ENCODE data around the gene MAGI3. TPM values are rescaled to one million over a fixed set of nuclear protein-coding genes. Genes with fewer than 3 reads are reported as not detected.
"Not testable (repeated sequence)": the region's sequence is repeated elsewhere in the genome, so short reads cannot be mapped to it uniquely, and the experiment has no call there.

Gene MAGI3
- total and polyA plus RNA-seq, 8 donors: 4.6 to 24.2 (median 15.6) TPM

DNA sequence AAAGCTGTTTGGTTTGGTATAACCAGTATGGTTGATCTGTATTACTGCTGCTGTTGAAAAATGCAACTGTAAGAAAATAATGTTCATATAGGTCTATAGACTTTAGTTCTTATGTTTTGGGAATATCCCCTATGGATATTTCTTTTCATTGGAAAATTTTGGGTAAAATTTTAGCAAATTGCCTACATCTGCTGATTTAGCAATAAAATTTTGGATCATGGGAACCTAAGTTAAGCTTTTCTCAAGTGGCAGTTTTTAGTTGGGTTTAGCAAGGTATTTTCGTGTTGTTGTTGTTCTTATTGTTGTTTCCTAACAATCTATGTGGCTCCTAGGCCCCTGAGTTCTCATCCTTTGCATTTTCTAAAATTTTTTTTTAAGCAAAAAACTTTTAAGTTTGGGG is 201.9 kb downstream of the MAGI3 start:
- H3K36me3 ChIP-seq: peaks cover 0 to 20% (median 0%) of the 10 kb centered on the region in 3 donors
- H3K27ac ChIP-seq: no peak overlapping the region
- FAIRE-seq (no peak), DNase-seq (no peak), ATAC-seq (no peak)
- no peaks in the 10 kb centered on the region for H3K27me3 ChIP-seq
- WGBS, 2 donors: 97 to 99% methylated on average over 1 of the region's 1 CpG
- no peaks in the 10 kb centered on the region for H3K9me3 ChIP-seq
- intact Hi-C loops (cut with DNase I): no loop called here
- TF ChIP-seq, protein P1, sequence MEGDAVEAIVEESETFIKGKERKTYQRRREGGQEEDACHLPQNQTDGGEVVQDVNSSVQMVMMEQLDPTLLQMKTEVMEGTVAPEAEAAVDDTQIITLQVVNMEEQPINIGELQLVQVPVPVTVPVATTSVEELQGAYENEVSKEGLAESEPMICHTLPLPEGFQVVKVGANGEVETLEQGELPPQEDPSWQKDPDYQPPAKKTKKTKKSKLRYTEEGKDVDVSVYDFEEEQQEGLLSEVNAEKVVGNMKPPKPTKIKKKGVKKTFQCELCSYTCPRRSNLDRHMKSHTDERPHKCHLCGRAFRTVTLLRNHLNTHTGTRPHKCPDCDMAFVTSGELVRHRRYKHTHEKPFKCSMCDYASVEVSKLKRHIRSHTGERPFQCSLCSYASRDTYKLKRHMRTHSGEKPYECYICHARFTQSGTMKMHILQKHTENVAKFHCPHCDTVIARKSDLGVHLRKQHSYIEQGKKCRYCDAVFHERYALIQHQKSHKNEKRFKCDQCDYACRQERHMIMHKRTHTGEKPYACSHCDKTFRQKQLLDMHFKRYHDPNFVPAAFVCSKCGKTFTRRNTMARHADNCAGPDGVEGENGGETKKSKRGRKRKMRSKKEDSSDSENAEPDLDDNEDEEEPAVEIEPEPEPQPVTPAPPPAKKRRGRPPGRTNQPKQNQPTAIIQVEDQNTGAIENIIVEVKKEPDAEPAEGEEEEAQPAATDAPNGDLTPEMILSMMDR (IDR thresholded peaks at IDR 0.05): no peak
- no peaks in the 10 kb centered on the region for H3K4me1 ChIP-seq
- no peak overlapping the region for H3K4me3 ChIP-seq

DNA sequence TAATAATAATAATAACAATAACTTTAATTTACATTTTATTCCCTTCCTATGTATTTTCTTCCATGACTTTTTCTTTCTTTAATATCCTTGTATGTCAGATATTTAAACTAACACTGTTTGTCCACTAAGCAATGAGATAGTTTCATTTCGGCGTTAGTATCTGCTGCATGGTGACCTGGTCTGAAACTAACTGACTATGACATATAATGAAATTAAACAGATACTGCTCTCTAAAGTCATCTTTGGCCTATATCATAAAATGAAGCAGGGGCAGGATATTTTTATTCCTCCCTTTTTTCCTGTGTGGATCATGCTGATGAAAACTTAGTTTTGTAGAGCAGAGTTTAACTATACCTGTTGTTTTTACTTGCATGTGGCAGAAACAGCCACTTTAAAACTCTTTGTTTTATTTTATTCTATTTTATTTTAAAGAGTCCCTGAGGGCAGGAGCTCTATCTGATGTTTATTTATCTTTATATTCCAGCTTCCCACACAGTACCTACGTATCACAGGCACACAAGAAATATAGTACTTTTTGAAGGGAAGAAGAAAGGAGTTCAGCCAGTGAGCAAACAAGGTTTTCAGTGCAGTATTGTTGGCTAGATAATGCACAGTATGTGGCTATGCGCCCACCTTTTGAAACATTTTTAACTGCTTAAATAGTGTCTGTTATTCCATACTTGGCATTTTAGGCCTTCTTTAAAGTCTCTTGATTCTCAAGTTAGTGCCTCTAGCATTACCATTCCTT is 203.4 kb downstream of the MAGI3 start:
- H3K27me3 ChIP-seq: no peaks in the 10 kb centered on the region
- FAIRE-seq (no peak), ATAC-seq (no peak), DNase-seq (no peak)
- no peak overlapping the region for H3K27ac ChIP-seq
- intact Hi-C loops (cut with DNase I): no loop called here
- TF ChIP-seq, protein P1 (IDR thresholded peaks at IDR 0.05): no peak
- WGBS, 2 donors: 85 to 88% methylated on average over 4 of the region's 4 CpGs
- peaks cover 0 to 27% (median 0%) of the 10 kb centered on the region in 3 donors for H3K36me3 ChIP-seq
- H3K9me3 ChIP-seq: no peaks in the 10 kb centered on the region
- no peaks in the 10 kb centered on the region for H3K4me1 ChIP-seq
- no peak overlapping the region for H3K4me3 ChIP-seq

DNA sequence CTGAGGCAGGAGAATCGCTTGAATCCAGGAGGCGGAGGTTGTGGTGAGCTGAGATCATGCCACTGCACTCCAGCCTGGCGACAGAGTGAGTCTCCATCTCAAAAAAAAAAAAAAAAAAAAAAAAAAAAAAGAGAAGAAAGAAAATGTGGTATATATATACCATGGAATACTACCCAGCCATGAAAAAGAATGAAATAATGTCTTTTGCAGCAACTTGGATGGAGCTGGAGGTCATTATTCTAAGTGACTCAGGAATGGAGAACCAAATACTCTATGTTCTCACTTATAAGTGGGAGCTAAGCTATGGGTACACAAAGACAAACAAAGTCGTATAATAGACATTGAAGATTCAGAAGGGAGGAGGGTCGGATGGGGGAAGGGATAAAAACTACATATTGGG is 214.2 kb downstream of the MAGI3 start:
- H3K9me3 ChIP-seq; ATAC-seq; H3K4me3 ChIP-seq; H3K4me1 ChIP-seq; H3K27ac ChIP-seq; DNase-seq; FAIRE-seq; H3K36me3 ChIP-seq; intact Hi-C loops (cut with DNase I); H3K27me3 ChIP-seq: not testable (repeated sequence)
- 96 to 97% methylated on average over 5 of the region's 5 CpGs for WGBS, 2 donors

DNA sequence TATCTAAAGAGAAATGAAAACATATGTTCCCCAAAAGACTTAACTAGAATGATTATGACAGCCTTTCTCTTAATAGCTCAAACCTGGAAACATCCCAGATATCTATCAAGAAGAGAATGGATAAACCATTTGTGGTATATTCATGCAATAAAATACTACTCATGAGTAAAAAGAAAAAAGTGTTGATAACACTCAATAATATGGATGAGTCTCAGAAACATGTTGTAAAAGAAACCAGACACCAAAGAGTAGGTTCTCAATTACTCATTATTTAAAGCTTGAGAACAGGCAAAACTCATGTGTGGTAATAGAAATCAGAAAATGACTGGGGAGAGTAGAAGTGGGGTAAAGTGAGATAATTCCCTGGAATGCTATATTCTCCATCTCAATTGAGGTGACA is 214.8 kb downstream of the MAGI3 start:
- H3K4me1 ChIP-seq: no peaks in the 10 kb centered on the region
- TF ChIP-seq, protein P1 (IDR thresholded peaks at IDR 0.05): no peak
- DNase-seq (no peak), FAIRE-seq (no peak), ATAC-seq (no peak)
- H3K27ac ChIP-seq: no peak overlapping the region
- H3K9me3 ChIP-seq: no peaks in the 10 kb centered on the region
- H3K4me3 ChIP-seq: no peak overlapping the region
- no peaks in the 10 kb centered on the region for H3K36me3 ChIP-seq
- intact Hi-C loops (cut with DNase I): no loop called here
- no peaks in the 10 kb centered on the region for H3K27me3 ChIP-seq

DNA sequence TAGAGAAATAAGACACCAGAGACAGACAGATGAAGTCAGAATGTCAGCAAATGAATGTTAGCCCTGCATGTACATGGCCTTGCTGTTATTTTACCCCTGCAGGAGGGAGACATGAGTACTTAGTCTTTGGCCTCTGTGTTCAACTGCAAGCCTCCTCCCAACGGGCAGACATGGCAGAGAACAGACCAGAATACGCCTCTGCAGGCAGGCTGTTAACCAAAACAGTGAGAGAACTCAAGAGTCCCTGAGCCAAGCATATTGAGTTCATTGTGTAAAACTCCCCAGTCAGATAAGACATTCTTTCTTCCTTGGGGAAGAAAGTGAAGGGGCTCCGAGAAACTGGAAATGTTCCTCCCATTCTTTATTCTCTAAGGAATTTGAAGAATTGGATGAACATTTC is 218.1 kb downstream of the MAGI3 start:
- WGBS, 2 donors: 85 to 86% methylated on average over 3 of the region's 3 CpGs
- ATAC-seq: no peak
- TF ChIP-seq, protein P1 (IDR thresholded peaks at IDR 0.05): no peak

More for the DNA sequence above, 218.1 kb downstream of the MAGI3 start:
- peaks cover 0 to 4% (median 0%) of the 10 kb centered on the region in 3 donors for H3K4me1 ChIP-seq
- no peak overlapping the region for H3K4me3 ChIP-seq
- no peak overlapping the region for H3K27ac ChIP-seq
- DNase-seq (no peak), FAIRE-seq (no peak)
- no peaks in the 10 kb centered on the region for H3K27me3 ChIP-seq
- no peaks in the 10 kb centered on the region for H3K9me3 ChIP-seq
- intact Hi-C loops (cut with DNase I): no loop called here
- H3K36me3 ChIP-seq: no peaks in the 10 kb centered on the region

All from pancreas (tissue), 10 donors.